NCI-H510A treated with DMSO at 0.1 percent for 48 hours (cell line): ENCODE results near the gene JMJD4.

ENCODE experiments used
- DNase-seq: peaks from one replicate; lab custom pipeline; 2025; lab: John Stamatoyannopoulos, UW

Gene JMJD4

GRCh38 chr1:227769047-227769935 lies 34.2 kb upstream of the JMJD4 start:
- DNase-seq, result no peak

DNA sequence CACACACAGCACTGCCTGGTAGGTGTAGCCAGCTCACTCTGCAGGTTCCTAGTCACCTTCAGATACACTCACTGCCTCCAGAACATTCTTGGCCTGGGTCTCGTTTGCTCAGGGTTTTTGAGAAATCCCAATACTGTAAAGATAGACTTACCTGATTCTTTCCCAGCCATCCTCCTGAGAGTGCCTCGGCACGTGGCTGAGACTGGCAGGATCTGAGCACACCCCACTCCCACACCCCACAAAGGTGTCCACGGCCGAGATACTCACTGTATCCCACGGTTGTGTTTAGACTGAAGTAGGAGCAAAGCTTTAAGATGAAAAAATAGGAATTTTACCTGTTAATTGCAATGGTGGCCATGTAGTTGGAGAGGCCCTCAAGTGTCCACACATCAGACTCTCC lies 33.5 kb upstream of the JMJD4 start:
- no peak for DNase-seq

DNA sequence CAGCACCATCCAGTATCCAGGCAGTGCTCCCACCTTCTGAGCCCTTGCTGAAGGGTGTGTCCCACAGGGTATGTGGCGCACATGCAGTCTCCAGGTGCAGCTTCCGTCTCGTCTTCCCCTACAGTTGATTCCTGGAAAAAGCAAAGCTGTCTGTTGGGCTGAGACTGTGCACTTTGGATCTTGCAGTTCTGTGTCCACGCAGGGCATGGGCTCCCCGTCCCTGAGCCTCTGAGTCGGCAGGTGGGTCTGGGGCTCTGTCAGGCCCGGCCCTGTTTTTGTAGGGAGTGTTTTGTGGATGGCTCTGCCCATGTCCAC lies 33.0 kb upstream of the JMJD4 start:
- no peak for DNase-seq

- peak; percentile 80 for DNase-seq
These were observed 32.5 kb upstream of the JMJD4 start for GRCh38 chr1:227767401-227768124.

- peak; percentile 41 for DNase-seq
These were observed 31.7 kb upstream of the JMJD4 start for GRCh38 chr1:227766653-227767277.

- DNase-seq, result peak; percentile 95
These were observed 31.0 kb upstream of the JMJD4 start for GRCh38 chr1:227766015-227766634.

GRCh38 chr1:227765261-227766014 lies 30.3 kb upstream of the JMJD4 start:
- DNase-seq, result no peak

DNA sequence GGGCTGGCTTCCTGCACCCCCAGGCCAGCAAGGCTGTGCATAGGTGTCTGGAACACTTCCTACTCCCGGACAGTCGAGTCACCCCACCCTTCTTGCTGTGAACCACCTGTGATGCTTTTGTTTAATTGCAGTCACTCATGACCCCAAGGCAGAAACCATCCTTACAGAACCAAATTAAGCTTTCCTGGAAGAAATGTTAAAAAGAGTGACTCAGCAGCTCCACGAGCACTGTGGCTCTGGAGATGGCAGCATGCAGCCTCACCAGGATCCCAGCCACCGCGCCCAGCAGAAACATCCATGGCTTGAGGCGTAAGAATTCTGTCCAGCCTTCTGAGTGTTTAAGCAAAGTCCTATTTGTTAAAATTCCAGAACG lies 28.9 kb upstream of the JMJD4 start:
- no peak for DNase-seq

DNA sequence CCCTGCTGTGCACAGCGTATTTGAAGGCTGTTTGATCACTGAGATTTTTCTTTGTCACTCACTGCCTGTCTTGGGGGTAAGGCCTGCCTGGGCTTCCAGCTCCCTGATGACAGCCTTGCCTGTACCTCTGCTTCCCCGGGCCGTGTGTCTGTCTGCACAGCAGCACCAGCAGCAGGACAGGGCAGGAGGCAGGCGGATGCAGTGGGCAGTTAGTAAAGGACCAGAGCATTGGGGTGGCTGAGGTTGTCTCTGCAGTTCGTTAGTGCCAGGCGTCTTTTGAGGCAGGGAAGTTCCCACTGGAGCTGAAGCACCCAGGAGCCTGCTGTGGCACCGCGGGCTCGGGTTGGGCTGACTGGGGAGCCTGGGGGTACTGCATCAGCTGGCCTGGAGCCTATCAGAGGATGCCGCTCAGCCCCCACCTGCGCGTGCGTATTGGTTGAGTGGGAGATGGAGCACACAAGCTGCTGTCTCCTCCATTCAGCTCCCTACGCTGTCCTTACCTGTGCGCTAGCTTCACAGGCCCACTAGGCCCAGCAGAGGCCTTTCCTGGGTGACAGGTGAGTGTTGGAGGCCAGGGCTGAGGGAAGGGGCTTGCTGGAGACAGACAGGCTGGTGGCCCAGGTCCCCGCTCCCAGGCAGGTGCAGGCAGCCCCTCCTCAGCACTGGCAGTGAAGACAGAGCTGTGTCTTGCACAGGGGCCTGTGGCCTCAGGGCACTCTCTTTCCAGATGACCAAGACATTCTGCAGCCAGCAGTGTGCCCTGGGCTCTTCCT lies 28.3 kb upstream of the JMJD4 start:
- DNase-seq, result no peak

- peak; percentile 91 for DNase-seq
These were observed 27.3 kb upstream of the JMJD4 start for GRCh38 chr1:227762231-227762911.

DNA sequence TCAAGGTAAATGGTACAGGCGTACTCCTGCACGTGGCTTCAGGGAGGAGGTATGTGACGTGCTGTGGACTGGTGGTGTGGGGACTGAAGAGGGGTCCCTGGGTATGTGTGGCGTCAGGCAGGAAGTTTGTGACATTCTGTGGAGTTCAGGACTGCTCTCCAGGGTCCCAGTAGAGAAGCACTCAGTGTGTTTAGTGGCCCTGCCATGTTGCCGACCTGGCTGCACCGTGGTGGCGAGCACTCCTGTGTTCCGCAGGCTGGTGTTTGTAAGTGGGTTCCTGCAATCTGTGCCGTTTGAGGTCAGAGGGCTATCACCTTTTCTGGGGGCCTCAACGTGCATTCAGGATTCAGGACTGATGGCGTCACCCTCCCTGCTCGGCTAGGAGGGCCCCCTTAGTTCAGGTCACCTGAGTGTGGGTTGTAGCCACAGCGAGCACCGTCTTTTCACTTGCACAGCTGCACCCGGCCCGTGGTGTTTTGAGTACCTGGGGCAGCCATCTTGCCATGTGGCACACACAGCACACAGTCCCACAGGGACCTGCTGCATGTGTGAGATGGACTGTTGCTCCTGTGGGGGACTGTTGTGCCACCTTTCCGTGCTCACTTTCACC lies 26.6 kb upstream of the JMJD4 start:
- no peak for DNase-seq

- no peak for DNase-seq
These were observed 25.3 kb upstream of the JMJD4 start for GRCh38 chr1:227760377-227760776.

GRCh38 chr1:227759341-227760300 lies 24.5 kb upstream of the JMJD4 start:
- no peak for DNase-seq

DNA sequence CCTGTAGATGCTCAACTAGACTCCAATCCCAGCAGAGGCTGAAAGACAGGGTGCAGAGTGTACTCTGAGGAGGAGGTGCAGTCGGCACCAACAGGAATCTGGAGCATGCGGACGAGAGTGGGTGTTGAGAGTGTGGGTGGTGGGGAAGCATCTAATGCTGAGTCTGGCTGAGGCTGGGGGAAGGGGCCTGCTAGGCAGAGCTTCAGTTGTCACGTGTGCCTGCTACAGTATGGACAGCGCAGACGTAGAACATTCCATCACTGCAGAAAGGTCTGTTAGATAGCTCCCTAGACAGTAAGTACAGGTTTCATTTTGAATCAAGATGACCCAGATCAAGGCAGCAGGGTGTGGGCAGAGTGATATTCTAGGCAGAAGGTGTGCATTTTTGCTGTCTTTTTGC lies 23.3 kb upstream of the JMJD4 start:
- DNase-seq, result no peak

- no peak for DNase-seq
These were observed 22.7 kb upstream of the JMJD4 start for GRCh38 chr1:227757781-227758180.

DNA sequence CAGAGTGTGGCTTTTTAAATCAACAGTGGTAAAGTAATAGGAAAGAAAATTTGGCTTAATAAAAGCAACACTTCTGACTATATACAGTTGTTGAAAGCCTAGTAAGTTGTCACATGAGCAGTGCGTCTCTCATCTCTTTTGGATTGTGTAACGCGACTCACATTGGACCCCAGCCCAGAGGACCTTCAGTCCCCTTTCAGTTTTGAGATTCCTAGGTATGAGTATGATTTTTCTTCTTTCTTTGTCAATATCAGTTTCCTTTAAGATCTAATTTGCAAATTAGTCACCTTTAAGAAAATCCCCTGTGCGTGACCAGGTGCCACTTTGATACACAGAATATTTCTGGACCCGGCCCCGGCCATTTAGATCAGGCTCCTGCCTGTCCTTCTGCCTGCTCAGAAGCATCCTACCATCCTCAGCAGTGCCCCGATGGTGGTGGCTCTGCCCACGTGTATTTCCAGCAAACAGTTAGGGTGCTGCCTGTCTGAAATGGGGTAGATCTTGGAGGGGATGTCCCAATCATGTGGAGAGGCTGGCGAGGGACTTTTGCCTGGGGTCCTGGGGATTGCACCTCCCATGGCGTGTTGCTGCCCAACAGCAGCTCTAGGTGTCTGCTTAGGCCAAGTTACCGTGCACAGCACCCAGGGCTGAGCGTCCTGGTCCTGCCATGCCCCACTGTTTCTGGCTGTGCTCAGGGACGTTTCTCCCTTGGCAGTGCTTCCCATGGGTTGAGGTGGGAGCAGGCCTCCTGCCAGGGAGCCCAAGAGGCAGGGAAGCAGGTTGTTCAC lies 21.3 kb upstream of the JMJD4 start:
- no peak for DNase-seq

DNA sequence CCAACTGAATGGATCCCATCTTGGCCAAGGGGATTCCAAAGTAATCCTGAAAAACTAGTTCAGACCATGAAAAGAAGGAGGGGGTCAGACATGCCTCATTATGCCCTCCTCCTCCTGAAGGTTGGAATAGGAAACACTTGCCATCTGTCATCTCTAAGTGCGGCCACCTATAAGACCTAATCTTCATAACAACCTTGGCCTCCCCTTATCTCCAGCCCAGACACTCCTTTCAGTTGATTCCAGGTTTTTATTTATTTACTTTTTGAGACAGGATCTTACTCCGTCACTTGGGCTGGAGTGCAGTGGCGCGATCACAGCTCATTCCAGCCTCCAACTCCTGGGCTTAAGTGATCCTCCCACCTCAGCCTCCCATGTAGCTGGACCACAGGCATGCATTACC lies 19.9 kb upstream of the JMJD4 start:
- DNase-seq, result no peak
